ENCODE measurements around the gene FOLR1. TPM values are rescaled to one million over a fixed set of nuclear protein-coding genes. Genes with fewer than 3 reads are reported as not detected.
A peak's percentile ranks its signal among the peaks of the same experiment; 100 is the strongest.
"Not testable (repeated sequence)": the region's sequence is repeated elsewhere in the genome, so short reads cannot be mapped to it uniquely, and the experiment has no call there.

The FOLR1 gene
- 0.53 and 1.3 TPM in 2 replicates for total RNA-seq

DNA sequence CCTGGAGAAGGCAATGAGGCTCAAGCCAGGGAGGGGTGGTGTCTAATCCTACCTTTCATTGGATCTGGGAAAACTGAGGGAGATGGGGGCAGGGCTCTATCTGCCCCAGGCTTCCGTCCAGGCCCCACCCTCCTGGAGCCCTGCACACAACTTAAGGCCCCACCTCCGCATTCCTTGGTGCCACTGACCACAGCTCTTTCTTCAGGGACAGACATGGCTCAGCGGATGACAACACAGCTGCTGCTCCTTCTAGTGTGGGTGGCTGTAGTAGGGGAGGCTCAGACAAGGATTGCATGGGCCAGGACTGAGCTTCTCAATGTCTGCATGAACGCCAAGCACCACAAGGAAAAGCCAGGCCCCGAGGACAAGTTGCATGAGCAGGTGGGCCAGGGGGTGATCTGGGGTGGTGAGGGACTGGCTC, at the start of gene FOLR1:
TSS of gene FOLR1 (plus strand) at position 180 of the 421 bp plus-strand sequence. CDS start at position 214, 34 bp downstream.
- Histone ChIP-seq H3K27me3 (ENCODE audit: control insufficient read depth, insufficient read depth, low read length) (no peaks in the 10 kb centered on the region), H3K36me3 (ENCODE audit: control insufficient read depth, insufficient read depth, low read length) (no peaks in the 10 kb centered on the region), H3K4me3 (ENCODE audit: low read depth, low read length) (no peak within 1 kb of the TSS)
- no peak for FAIRE-seq
- DNase-seq (ENCODE audit: low read depth) = peak; percentile 40
- TF ChIP-seq, protein P1, sequence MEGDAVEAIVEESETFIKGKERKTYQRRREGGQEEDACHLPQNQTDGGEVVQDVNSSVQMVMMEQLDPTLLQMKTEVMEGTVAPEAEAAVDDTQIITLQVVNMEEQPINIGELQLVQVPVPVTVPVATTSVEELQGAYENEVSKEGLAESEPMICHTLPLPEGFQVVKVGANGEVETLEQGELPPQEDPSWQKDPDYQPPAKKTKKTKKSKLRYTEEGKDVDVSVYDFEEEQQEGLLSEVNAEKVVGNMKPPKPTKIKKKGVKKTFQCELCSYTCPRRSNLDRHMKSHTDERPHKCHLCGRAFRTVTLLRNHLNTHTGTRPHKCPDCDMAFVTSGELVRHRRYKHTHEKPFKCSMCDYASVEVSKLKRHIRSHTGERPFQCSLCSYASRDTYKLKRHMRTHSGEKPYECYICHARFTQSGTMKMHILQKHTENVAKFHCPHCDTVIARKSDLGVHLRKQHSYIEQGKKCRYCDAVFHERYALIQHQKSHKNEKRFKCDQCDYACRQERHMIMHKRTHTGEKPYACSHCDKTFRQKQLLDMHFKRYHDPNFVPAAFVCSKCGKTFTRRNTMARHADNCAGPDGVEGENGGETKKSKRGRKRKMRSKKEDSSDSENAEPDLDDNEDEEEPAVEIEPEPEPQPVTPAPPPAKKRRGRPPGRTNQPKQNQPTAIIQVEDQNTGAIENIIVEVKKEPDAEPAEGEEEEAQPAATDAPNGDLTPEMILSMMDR (IDR thresholded peaks at IDR 0.05; ENCODE audit: insufficient read depth, low read length, severe bottlenecking) = no peak

DNA sequence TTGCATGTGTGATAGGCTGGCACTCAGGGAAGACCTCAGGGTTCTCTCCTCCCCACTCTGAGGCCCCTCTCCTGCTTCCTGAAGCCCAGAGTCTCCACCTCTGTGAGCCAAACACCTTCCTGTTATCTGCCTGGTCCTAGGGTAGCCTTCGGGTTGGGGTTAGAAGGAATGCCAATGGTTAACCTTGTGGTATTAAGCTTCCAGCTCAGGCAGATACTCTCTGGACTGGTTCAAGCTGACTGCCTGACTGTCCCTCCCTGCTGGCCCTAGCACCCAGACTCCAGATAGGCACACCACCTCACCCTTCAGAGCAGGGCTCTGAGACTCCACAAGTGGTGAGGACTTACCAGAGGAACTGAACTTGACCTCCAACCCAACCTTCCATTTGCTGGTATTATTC, 49.4 kb upstream of the FOLR1 start:
- not testable (repeated sequence) for H3K27me3 ChIP-seq (ENCODE audit: control insufficient read depth, insufficient read depth, low read length); DNase-seq (ENCODE audit: low read depth); H3K4me3 ChIP-seq (ENCODE audit: low read depth, low read length); H3K36me3 ChIP-seq (ENCODE audit: control insufficient read depth, insufficient read depth, low read length)
- FAIRE-seq = peak; percentile 88

DNA sequence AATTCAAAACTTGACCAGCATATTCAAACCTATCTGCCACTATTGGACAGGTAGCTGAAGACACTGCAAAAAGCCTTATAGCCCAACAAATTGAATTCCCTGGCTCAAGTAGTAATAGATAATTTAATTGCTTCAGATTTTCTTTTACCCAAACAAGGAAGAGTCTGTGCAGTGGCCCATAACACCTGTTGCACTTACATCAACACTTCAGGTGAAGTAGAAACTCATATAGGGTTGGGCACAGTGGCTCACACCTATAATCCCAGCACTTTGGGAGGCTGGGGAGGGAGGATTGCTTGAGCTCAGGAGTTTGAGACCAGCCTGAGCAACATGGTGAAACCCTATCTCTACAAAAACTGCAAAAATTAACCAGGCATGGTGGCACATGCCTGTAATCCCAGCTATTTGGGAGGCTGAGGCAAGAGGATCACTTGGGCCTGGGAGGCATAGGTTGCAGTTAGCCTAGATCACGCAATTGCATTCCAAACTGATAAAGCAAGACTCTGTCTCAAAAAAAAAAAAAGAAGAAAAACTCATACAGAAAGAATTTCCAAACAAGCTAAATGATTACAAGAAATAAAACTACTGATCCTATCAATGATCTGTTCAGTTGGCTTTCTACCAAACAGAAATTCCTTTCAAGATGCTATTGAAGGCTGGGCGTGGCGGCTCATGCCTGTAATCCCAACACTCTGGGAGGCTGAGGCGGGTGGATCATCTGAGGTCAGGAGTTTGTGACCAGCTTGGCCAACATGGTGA, 47.0 kb upstream of the FOLR1 start:
- H3K4me3 ChIP-seq (ENCODE audit: low read depth, low read length) = no peak overlapping the region
- no peaks in the 10 kb centered on the region for H3K36me3 ChIP-seq (ENCODE audit: control insufficient read depth, insufficient read depth, low read length)
- no peak for FAIRE-seq
- H3K27me3 ChIP-seq (ENCODE audit: control insufficient read depth, insufficient read depth, low read length) = no peaks in the 10 kb centered on the region
- TF ChIP-seq, protein P1 (IDR thresholded peaks at IDR 0.05; ENCODE audit: insufficient read depth, low read length, severe bottlenecking) = no peak
- peak; percentile 89 for DNase-seq (ENCODE audit: low read depth)

DNA sequence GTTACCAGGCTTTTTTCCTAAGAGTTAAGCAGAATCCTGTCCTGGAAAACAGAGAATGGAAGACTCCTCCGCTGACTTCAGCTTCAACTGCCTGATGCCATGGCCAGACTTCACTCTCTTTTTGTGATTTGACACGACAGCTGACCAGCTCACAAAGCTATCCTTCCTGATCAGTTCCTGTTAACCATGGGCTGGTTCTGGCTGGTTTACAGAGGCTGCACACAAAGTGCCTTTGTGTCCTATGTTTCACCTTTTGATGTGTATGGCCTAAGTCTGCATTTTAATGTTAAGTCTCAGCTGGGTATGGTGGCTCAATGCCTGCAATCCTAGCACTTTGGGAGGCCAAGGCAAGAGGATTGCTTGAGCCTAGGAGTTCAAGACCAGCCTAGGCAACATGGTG, 45.3 kb upstream of the FOLR1 start:
- DNase-seq (ENCODE audit: low read depth) = no peak
- H3K27me3 ChIP-seq (ENCODE audit: control insufficient read depth, insufficient read depth, low read length) = no peaks in the 10 kb centered on the region

DNA sequence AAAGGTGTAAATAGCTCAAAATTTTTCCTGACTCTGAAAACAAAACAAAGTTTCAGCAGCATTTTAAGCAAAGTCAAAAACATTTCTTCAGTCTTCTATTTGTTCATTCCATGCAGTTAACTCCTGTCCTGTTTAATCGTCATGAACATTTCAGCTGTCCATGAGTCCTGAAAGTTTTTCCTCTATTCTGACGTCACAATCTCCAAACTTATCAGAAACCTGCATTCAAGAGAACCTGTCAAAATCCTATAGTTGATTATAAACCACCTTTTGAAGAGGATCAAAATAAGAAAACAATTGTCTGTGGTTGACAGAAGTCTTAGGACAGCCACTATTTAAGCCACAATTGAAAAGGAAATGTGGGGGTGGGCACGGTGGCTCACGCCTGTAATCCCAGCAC, 41.1 kb upstream of the FOLR1 start:
- no peak for DNase-seq (ENCODE audit: low read depth)
- TF ChIP-seq, protein P1 (IDR thresholded peaks at IDR 0.05; ENCODE audit: insufficient read depth, low read length, severe bottlenecking) = no peak
- H3K4me3 ChIP-seq (ENCODE audit: low read depth, low read length) = no peak overlapping the region
- FAIRE-seq = no peak
- no peaks in the 10 kb centered on the region for H3K27me3 ChIP-seq (ENCODE audit: control insufficient read depth, insufficient read depth, low read length)
- H3K36me3 ChIP-seq (ENCODE audit: control insufficient read depth, insufficient read depth, low read length) = no peaks in the 10 kb centered on the region

More for the DNA sequence above, 45.3 kb upstream of the FOLR1 start:
- TF ChIP-seq, protein P1 (IDR thresholded peaks at IDR 0.05; ENCODE audit: insufficient read depth, low read length, severe bottlenecking) = no peak
- Histone ChIP-seq H3K36me3 (ENCODE audit: control insufficient read depth, insufficient read depth, low read length) (no peaks in the 10 kb centered on the region), H3K4me3 (ENCODE audit: low read depth, low read length) (no peak overlapping the region)
- no peak for FAIRE-seq

DNA sequence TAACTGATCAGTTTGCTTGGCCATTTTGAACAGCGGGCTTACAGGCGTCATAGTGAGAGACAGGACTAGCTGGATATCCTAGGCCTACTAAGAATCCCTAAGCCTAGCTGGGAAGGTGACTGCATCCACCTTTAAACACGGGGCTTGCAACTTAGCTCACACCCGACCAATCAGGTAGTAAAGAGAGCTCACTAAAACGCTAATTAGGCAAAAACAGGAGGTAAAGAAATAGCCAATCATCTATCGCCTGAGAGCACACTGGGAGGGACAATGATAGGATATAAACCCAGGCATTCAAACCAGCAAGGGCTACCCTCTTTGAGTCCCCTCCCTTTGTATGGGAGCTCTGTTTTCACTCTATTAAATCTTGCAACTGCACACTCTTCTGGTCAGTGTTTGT, 38.1 kb upstream of the FOLR1 start:
- not testable (repeated sequence) for H3K36me3 ChIP-seq (ENCODE audit: control insufficient read depth, insufficient read depth, low read length); FAIRE-seq; H3K4me3 ChIP-seq (ENCODE audit: low read depth, low read length); DNase-seq (ENCODE audit: low read depth); H3K27me3 ChIP-seq (ENCODE audit: control insufficient read depth, insufficient read depth, low read length)

- TF ChIP-seq, protein P1 (IDR thresholded peaks at IDR 0.05; ENCODE audit: insufficient read depth, low read length, severe bottlenecking) = no peak
- no peak for DNase-seq (ENCODE audit: low read depth)
- H3K4me3 ChIP-seq (ENCODE audit: low read depth, low read length) = no peak overlapping the region
- no peak for FAIRE-seq
- no peaks in the 10 kb centered on the region for H3K27me3 ChIP-seq (ENCODE audit: control insufficient read depth, insufficient read depth, low read length)
- H3K36me3 ChIP-seq (ENCODE audit: control insufficient read depth, insufficient read depth, low read length) = no peaks in the 10 kb centered on the region
Measured at GRCh38 chr11:72154816-72155215, 37.1 kb upstream of the FOLR1 start.

Measured in bronchial epithelial cell (primary cell).